Right lobe of liver (tissue), 6 donors: ENCODE measurements around the gene PANK1. TPM values are rescaled to one million over a fixed set of nuclear protein-coding genes. Genes with fewer than 3 reads are reported as not detected.
A peak's percentile ranks its signal among the peaks of the same experiment; 100 is the strongest.

Experiments
- ATAC-seq, 4 donors: fragments of 200-7000 bp; cut with Tn5 transposase; one replicate each; pipeline ENCODE4 v1.9.1; 2020; ENCODE audit warnings: mild to moderate bottlenecking in 4 of 4, moderate library complexity in 4 of 4
- DNase-seq, 3 donors: peaks; one replicate each; pipeline ENCODE4 v3.0.0-alpha.2; 2020
- H3K27ac ChIP-seq, 3 donors: fragments of 200-600 bp; one replicate each; pipeline ENCODE4 v1.8.0; 2022
- H3K27me3 ChIP-seq, 2 donors: fragments of 200-600 bp; one replicate each; pipeline ENCODE4 v1.8.0; 2022
- H3K36me3 ChIP-seq, 4 donors: fragments of 200-600 bp; sonication (generic) in 1 of 4; one replicate each; pipeline versions ENCODE4 v1.5.1 to v1.8.0; 2017 to 2022; ENCODE audit warnings: control low read depth in 1 of 4
- H3K4me1 ChIP-seq, 4 donors: fragments of 200-600 bp; sonication (generic) in 1 of 4; one replicate each; pipeline versions ENCODE4 v1.5.1 to v1.8.0; 2017 to 2022; ENCODE audit warnings: control low read depth in 1 of 4
- H3K4me3 ChIP-seq, 3 donors: fragments of 200-600 bp; one replicate each; pipeline ENCODE4 v1.8.0; 2022
- H3K9me3 ChIP-seq, 4 donors: fragments of 200-600 bp; sonication (generic) in 1 of 4; one replicate each; pipeline versions ENCODE4 v1.5.1 to v1.8.0; 2017 to 2022; ENCODE audit warnings: control low read depth in 1 of 4
- CTCF ChIP-seq, 4 donors: fragments of 200-600 bp in 3 of 4; fragments of 450-650 bp in 1 of 4; IDR thresholded peaks; one replicate each; pipeline versions ENCODE4 v1.5.1 to v1.8.0; 2016 to 2022; ENCODE audit warnings: antibody characterized with exemption in 4 of 4, mild to moderate bottlenecking in 2 of 4
- POLR2A ChIP-seq: fragments of 450-650 bp; IDR thresholded peaks from one replicate; pipeline ENCODE4 v1.6.1; 2017; ENCODE audit warnings: antibody characterized with exemption, mild to moderate bottlenecking
- whole genome bisulfite sequencing: methylation state at CpG from one replicate; pipeline ENCODE4 v1.1.6; 2018; ENCODE audit warnings: low coverage, low lambda C conversion rate; ENCODE audit not compliant: insufficient coverage; ENCODE audit errors: missing lambda C conversion rate; 5-methylcytosine and 5-hydroxymethylcytosine counted together
- intact Hi-C, 2 donors: fragments of 100-400 bp; cut with DNase I; formaldehyde crosslinking; loops; one replicate each; pipeline versions ENCODE4 v1.11.2 to v1.14.1; 2022
- total RNA-seq, 6 experiments: library from RNA; depleted of rRNA in 2 of 6; stranded (reverse); fragments of >200 nt in 2 of 6; fragmentation: NEBNext Ultra II Directional in 3 of 6; extraction: Animal tissue kit (Norgen Biotek cat#: 25700) in 3 of 6; gene quantifications; one replicate each; pipeline versions ENCODE4 v1.1.0 to v1.2.4, GENCODE V29; 2016 to 2023
- donor health status: DM: no; HTN: yes; CAD: no.
- donor health status: DM: no; HTN: no; CAD: no.
- donor health status: DM: no; HTN: no; CAD: no.
- donor health status: DM: no; HTN: yes; CAD: no.
- donor health status: DM: no; HTN: yes; CAD: no.

PANK1 gene
- total RNA-seq, 6 experiments from 2014 or later = 13.3 to 71.0 (median 48.6) TPM

DNA sequence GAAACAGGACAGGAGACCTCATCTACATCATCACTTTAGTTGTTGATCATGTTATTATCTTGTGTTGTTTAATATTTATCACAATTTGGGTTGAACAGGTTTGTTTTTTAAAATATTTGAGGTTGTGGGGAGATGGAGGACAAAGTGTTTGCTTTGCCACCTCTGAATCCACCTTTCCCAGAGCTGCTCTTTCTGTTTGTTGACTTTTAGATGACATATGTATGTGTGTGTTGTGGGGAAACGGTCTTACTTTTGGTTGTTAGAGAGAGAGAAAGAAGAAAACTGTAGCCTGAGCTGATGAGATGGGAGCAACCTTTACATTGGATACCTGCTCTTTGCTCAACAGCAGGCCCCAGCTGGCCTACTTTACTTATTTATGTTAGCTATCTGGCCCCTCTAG, 90.6 kb downstream of the PANK1 start:
- Histone ChIP-seq H3K36me3 (no peaks in the 10 kb centered on the region), H3K4me1 (no peaks in the 10 kb centered on the region), H3K4me3 (no peak overlapping the region), H3K27me3 (no peaks in the 10 kb centered on the region), H3K27ac (no peak overlapping the region), H3K9me3 (no peaks in the 10 kb centered on the region)
- DNase-seq (no peak), ATAC-seq (peak in 1 of 4 donors; percentile 25)
- intact Hi-C loops = loop anchor here in 1 of 2 donors (10.0 kb wide), 1 partner anchor 90 kb away; no protein-coding TSS in a partner anchor
- WGBS = 88% methylated on average over 1 of the region's 1 CpG
- TF ChIP-seq POLR2A = no peak
- no peak for TF ChIP-seq CTCF (IDR thresholded peaks at IDR 0.05)

DNA sequence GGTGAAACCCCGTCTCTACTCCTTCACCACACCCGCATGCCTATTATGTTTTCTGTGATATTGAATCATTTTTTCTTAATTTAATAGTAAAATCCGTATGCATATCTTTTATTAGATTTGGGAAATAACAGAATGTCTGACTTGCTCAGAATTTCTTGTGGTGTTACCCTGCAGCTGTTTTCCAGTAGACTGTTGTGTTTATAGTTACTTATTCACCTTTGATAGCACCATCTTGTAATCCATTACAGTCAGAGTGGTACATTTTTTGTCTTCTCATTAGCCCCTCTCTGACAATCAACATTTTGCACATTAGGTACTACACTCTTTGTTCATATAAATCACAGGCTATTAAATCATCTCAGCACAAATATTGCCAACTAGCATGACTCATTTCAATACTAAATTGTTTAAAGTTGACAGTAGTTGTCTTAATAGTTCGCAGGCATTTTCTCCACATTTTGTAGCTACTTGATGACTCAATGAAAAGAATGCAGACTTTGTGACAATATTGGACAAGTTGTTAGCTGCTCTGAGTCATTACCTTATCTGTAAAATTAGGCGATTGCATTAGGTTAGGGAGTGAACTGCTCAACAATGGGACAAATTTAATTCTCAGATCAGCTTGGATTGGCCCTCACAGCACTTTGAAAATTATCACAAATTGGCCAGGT, 91.8 kb downstream of the PANK1 start:
- DNase-seq (no peak), ATAC-seq (peak in 1 of 4 donors; percentile 75)
- no peaks in the 10 kb centered on the region for H3K36me3 ChIP-seq
- 66% methylated on average over 5 of the region's 5 CpGs for WGBS
- intact Hi-C loops = loop anchor here in 1 of 2 donors (10.0 kb wide), 1 partner anchor 88 kb away; no protein-coding TSS in a partner anchor
- no peaks in the 10 kb centered on the region for H3K9me3 ChIP-seq
- H3K27me3 ChIP-seq = no peaks in the 10 kb centered on the region
- H3K4me1 ChIP-seq = peaks cover 0 to 8% (median 0%) of the 10 kb centered on the region in 4 donors
- TF ChIP-seq POLR2A = no peak
- no peak for TF ChIP-seq CTCF (IDR thresholded peaks at IDR 0.05)
- H3K27ac ChIP-seq = no peak overlapping the region
- no peak overlapping the region for H3K4me3 ChIP-seq

GRCh38 chr10:89552213-89552612, 92.8 kb downstream of the PANK1 start:
- no peak for DNase-seq
- H3K36me3 ChIP-seq = no peaks in the 10 kb centered on the region
- ATAC-seq = no peak
- H3K27ac ChIP-seq = no peak overlapping the region
- 84% methylated on average over 3 of the region's 4 CpGs for WGBS
- H3K27me3 ChIP-seq = no peaks in the 10 kb centered on the region
- no peak overlapping the region for H3K4me3 ChIP-seq
- peaks cover 0 to 18% (median 4%) of the 10 kb centered on the region in 4 donors for H3K4me1 ChIP-seq
- intact Hi-C loops = loop anchor here in 1 of 2 donors (10.0 kb wide), 1 partner anchor 87 kb away; no protein-coding TSS in a partner anchor
- no peaks in the 10 kb centered on the region for H3K9me3 ChIP-seq
- TF ChIP-seq CTCF (IDR thresholded peaks at IDR 0.05) (no peak), POLR2A (no peak)

DNA sequence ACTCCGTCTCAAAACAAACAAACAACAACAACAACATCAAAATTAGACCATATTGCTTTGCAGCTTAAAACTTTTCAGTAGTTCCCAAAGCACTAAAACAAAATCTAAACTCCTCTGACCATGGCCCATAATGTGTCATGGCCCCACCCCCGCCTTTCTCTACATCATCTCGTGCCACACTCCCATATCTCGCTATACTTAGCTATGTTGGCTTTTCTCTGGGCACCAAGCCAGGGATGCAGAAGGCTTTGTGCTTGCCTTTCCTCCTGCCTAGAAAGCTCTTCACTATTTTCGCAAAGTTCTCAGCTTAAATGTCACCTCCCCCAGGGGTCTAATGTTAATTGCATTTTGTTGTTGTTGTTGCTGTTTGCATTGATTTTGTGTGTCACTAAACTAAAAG, 94.5 kb downstream of the PANK1 start:
- H3K9me3 ChIP-seq = no peaks in the 10 kb centered on the region
- H3K4me3 ChIP-seq = no peak overlapping the region
- no peaks in the 10 kb centered on the region for H3K27me3 ChIP-seq
- TF ChIP-seq POLR2A = no peak
- no peak for TF ChIP-seq CTCF (IDR thresholded peaks at IDR 0.05)
- intact Hi-C loops = loop anchor here in 1 of 2 donors (10.0 kb wide), 1 partner anchor 86 kb away; no protein-coding TSS in a partner anchor
- H3K36me3 ChIP-seq = no peaks in the 10 kb centered on the region
- ATAC-seq (no peak), DNase-seq (no peak)
- peaks cover 0 to 19% (median 4%) of the 10 kb centered on the region in 4 donors for H3K4me1 ChIP-seq
- WGBS = 70% methylated on average over 5 of the region's 5 CpGs
- H3K27ac ChIP-seq = no peak overlapping the region
